Activated T-helper 1 cell treated with anti-CD3 and anti-CD28 coated beads, Interleukin-12 subunit alpha, Interleukin-12 subunit beta, Interleukin-2, Interleukin-4 antibody, amounts not matched to agents 30 ng/mL and 10 ng/mL and 1 ng/mL, durations not matched to agents 14 hours and 24 hours and 36 hours (primary cell): ENCODE data around the gene BLMH. TPM values are rescaled to one million over a fixed set of nuclear protein-coding genes. Genes with fewer than 3 reads are reported as not detected.

Experiments used
- DNase-seq: peaks from one replicate; pipeline ENCODE4 v3.0.0; 2021; ENCODE audit warnings: low spot score
- H3K27ac Mint-ChIP-seq: one replicate; pipeline ENCODE4 v1.8.0; 2021; ENCODE audit warnings: mild to moderate bottlenecking, mixed read lengths
- H3K27me3 Mint-ChIP-seq: one replicate; pipeline ENCODE4 v1.8.0; 2022; ENCODE audit warnings: mild to moderate bottlenecking, moderate library complexity, mixed read lengths; ENCODE audit not compliant: insufficient read depth
- H3K36me3 Mint-ChIP-seq: one replicate; pipeline ENCODE4 v1.8.0; 2021; ENCODE audit warnings: low read depth, mixed read lengths
- H3K4me1 Mint-ChIP-seq: one replicate; pipeline ENCODE4 v1.8.0; 2021; ENCODE audit warnings: low read depth, mixed read lengths
- H3K4me3 Mint-ChIP-seq: one replicate; pipeline ENCODE4 v1.8.0; 2021; ENCODE audit warnings: mild to moderate bottlenecking, moderate library complexity, mixed read lengths
- H3K9me3 Mint-ChIP-seq: one replicate; pipeline ENCODE4 v1.8.0; 2021; ENCODE audit warnings: mixed read lengths
- intact Hi-C: fragments of 100-400 bp; cut with micrococcal nuclease; formaldehyde crosslinking; loops from one replicate; pipeline ENCODE4 v1.15.1; 2024
- total RNA-seq: library from RNA; stranded (reverse); gene quantifications from 2 replicates; pipeline ENCODE4 v1.2.3, GENCODE V29; 2022

Gene BLMH
- total RNA-seq, 1 donor from 2014 or later: 64.9 TPM

GRCh38 chr17:30263552-30264333, 28.0 kb downstream of the BLMH start:
- intact Hi-C loops: no loop called here
- Mint-ChIP-seq H3K4me1 (peaks cover 8% of the 10 kb centered on the region), H3K9me3 (no peaks in the 10 kb centered on the region), H3K4me3 (no peak overlapping the region), H3K36me3 (peaks cover 38% of the 10 kb centered on the region), H3K27ac (no peak overlapping the region), H3K27me3 (no peaks in the 10 kb centered on the region)
- DNase-seq: no peak

- peaks cover 23% of the 10 kb centered on the region for H3K36me3 Mint-ChIP-seq
- no peak overlapping the region for H3K27ac Mint-ChIP-seq
- H3K4me1 Mint-ChIP-seq: peaks cover 10% of the 10 kb centered on the region
- no peaks in the 10 kb centered on the region for H3K27me3 Mint-ChIP-seq
- intact Hi-C loops: no loop called here
- no peak for DNase-seq
- H3K4me3 Mint-ChIP-seq: no peak overlapping the region
- H3K9me3 Mint-ChIP-seq: no peaks in the 10 kb centered on the region
These were observed 34.8 kb downstream of the BLMH start for GRCh38 chr17:30256756-30257506.

- DNase-seq: no peak
- H3K36me3 Mint-ChIP-seq: peaks cover 12% of the 10 kb centered on the region
- H3K9me3 Mint-ChIP-seq: no peaks in the 10 kb centered on the region
- H3K27me3 Mint-ChIP-seq: no peaks in the 10 kb centered on the region
- intact Hi-C loops: no loop called here
- peaks cover 6% of the 10 kb centered on the region for H3K4me1 Mint-ChIP-seq
- H3K27ac Mint-ChIP-seq: no peak overlapping the region
- no peak overlapping the region for H3K4me3 Mint-ChIP-seq
These were observed 37.6 kb downstream of the BLMH start for GRCh38 chr17:30254150-30254549.

GRCh38 chr17:30253312-30253711, 38.4 kb downstream of the BLMH start:
- Mint-ChIP-seq H3K27me3 (no peaks in the 10 kb centered on the region), H3K36me3 (peaks cover 17% of the 10 kb centered on the region), H3K4me3 (no peak overlapping the region), H3K9me3 (no peaks in the 10 kb centered on the region), H3K27ac (no peak overlapping the region), H3K4me1 (no peaks in the 10 kb centered on the region)
- DNase-seq: no peak
- intact Hi-C loops: no loop called here

- Mint-ChIP-seq H3K4me1 (no peaks in the 10 kb centered on the region), H3K4me3 (no peak overlapping the region), H3K27ac (no peak overlapping the region), H3K27me3 (no peaks in the 10 kb centered on the region), H3K9me3 (no peaks in the 10 kb centered on the region), H3K36me3 (peaks cover 23% of the 10 kb centered on the region)
- intact Hi-C loops: no loop called here
- no peak for DNase-seq
These were observed 39.8 kb downstream of the BLMH start for GRCh38 chr17:30251931-30252330.

- Mint-ChIP-seq H3K27me3 (no peaks in the 10 kb centered on the region), H3K36me3 (peaks cover 27% of the 10 kb centered on the region), H3K27ac (no peak overlapping the region), H3K9me3 (no peaks in the 10 kb centered on the region), H3K4me3 (no peak overlapping the region), H3K4me1 (no peaks in the 10 kb centered on the region)
- no peak for DNase-seq
- intact Hi-C loops: no loop called here
These were observed 42.3 kb downstream of the BLMH start for GRCh38 chr17:30249460-30249859.

- H3K4me3 Mint-ChIP-seq: no peak overlapping the region
- peaks cover 27% of the 10 kb centered on the region for H3K36me3 Mint-ChIP-seq
- no peaks in the 10 kb centered on the region for H3K27me3 Mint-ChIP-seq
- no peaks in the 10 kb centered on the region for H3K9me3 Mint-ChIP-seq
- H3K27ac Mint-ChIP-seq: no peak overlapping the region
- DNase-seq: no peak
- no peaks in the 10 kb centered on the region for H3K4me1 Mint-ChIP-seq
- intact Hi-C loops: no loop called here
These were observed 43.0 kb downstream of the BLMH start for GRCh38 chr17:30248786-30249185.

GRCh38 chr17:30246460-30246859, 45.3 kb downstream of the BLMH start:
- Mint-ChIP-seq H3K4me3 (no peak overlapping the region), H3K27me3 (no peaks in the 10 kb centered on the region), H3K4me1 (no peaks in the 10 kb centered on the region), H3K36me3 (peaks cover 24% of the 10 kb centered on the region), H3K9me3 (no peaks in the 10 kb centered on the region), H3K27ac (no peak overlapping the region)
- intact Hi-C loops: no loop called here
- DNase-seq: no peak

GRCh38 chr17:30244853-30245385, 46.8 kb downstream of the BLMH start:
- intact Hi-C loops: no loop called here
- no peaks in the 10 kb centered on the region for H3K4me1 Mint-ChIP-seq
- H3K9me3 Mint-ChIP-seq: no peaks in the 10 kb centered on the region
- DNase-seq: no peak
- H3K27ac Mint-ChIP-seq: no peak overlapping the region
- no peak overlapping the region for H3K4me3 Mint-ChIP-seq
- peaks cover 4% of the 10 kb centered on the region for H3K27me3 Mint-ChIP-seq
- peaks cover 22% of the 10 kb centered on the region for H3K36me3 Mint-ChIP-seq

GRCh38 chr17:30243568-30243967, 48.2 kb downstream of the BLMH start:
- H3K9me3 Mint-ChIP-seq: no peaks in the 10 kb centered on the region
- no peak overlapping the region for H3K27ac Mint-ChIP-seq
- no peaks in the 10 kb centered on the region for H3K4me1 Mint-ChIP-seq
- peaks cover 17% of the 10 kb centered on the region for H3K36me3 Mint-ChIP-seq
- DNase-seq: no peak
- peaks cover 12% of the 10 kb centered on the region for H3K27me3 Mint-ChIP-seq
- intact Hi-C loops: no loop called here
- no peak overlapping the region for H3K4me3 Mint-ChIP-seq

GRCh38 chr17:30243002-30243401, 48.7 kb downstream of the BLMH start:
- intact Hi-C loops: no loop called here
- Mint-ChIP-seq H3K27ac (no peak overlapping the region), H3K4me3 (no peak overlapping the region), H3K27me3 (peaks cover 16% of the 10 kb centered on the region), H3K36me3 (peaks cover 12% of the 10 kb centered on the region), H3K4me1 (no peaks in the 10 kb centered on the region), H3K9me3 (no peaks in the 10 kb centered on the region)
- DNase-seq: no peak

GRCh38 chr17:30241051-30241450, 50.7 kb downstream of the BLMH start:
- intact Hi-C loops: no loop called here
- DNase-seq: no peak
- H3K36me3 Mint-ChIP-seq: peaks cover 2% of the 10 kb centered on the region
- no peak overlapping the region for H3K27ac Mint-ChIP-seq
- peaks cover 33% of the 10 kb centered on the region for H3K27me3 Mint-ChIP-seq
- H3K4me1 Mint-ChIP-seq: peaks cover 3% of the 10 kb centered on the region
- no peaks in the 10 kb centered on the region for H3K9me3 Mint-ChIP-seq
- H3K4me3 Mint-ChIP-seq: no peak overlapping the region

GRCh38 chr17:30240177-30240576, 51.6 kb downstream of the BLMH start:
- Mint-ChIP-seq H3K27ac (no peak overlapping the region), H3K27me3 (peaks cover 35% of the 10 kb centered on the region), H3K9me3 (no peaks in the 10 kb centered on the region), H3K36me3 (no peaks in the 10 kb centered on the region), H3K4me3 (no peak overlapping the region), H3K4me1 (peaks cover 4% of the 10 kb centered on the region)
- no peak for DNase-seq
- intact Hi-C loops: no loop called here
